HG03095 (cell line): ENCODE results near the gene HCCS.

ENCODE experiments used
- ATAC-seq: cut with Tn5 transposase; IDR thresholded peaks from one replicate; pipeline ENCODE4 v1.9.1; 2021; ENCODE audit warnings: moderate library complexity; ENCODE audit not compliant: unreplicated experiment

Gene HCCS

DNA sequence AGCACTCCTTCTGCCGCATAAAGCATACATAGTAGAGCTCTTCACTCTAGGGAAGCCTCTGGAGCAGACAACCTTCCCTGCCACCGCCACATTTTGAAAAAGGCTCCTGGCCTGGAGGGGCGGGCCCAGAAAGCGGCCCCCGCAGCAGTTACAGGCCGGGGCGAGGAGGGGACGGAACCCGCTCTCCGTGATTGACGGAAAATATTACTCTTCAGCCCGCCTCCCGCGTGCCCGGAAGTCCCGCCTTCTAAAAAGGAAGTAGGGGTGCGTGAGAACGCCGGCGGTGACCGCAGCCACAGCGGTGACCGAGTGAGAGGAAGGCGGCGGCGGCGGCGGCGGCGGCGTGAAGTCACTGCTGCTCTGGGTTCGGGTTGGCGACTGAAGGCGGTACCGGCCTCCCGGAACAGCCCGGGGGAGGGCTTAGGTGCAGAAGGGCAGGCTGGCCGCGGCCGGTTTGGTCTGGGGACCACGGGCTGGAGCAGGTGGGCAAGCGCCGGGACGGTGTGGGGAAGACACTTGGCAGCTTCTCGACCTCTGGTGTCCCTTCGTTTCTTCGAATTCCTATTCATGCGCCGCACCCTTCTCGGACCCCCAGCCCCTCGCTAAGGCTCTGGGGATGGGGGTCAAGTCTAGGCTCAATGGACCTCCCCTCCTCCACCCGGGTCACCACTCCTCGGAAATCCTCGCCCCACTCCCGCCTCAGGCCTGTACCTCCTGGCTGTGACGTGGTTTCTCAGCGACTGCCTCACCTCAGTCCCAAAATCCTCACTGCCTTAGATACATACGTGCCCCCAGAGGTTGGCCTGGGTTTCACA, at the start of gene HCCS:
TSS of gene HCCS (plus strand) at position 296 of the 815 bp plus-strand sequence. CDS start 729 bp downstream, outside the sequence.
- ATAC-seq, result peak; percentile 95

DNA sequence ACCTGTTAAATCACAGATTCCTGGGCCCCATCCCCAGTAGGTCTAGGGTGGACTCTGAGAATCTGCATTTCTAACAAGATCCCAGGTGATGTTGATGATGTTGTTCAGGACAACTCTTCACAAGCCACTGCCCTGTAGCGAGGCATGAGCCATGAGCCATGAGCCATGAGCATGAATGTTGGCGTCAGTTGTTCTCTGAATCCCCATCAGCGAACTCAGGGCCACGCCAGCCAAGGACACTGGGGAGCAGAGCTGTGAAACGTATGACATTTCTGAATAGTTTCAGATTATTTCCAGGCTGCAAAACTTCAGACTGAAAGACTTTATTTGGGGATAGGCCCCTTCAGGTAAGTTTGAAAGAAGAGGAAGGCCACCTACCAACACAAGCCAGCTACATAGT, 46.9 kb upstream of the HCCS start:
- no peak for ATAC-seq

DNA sequence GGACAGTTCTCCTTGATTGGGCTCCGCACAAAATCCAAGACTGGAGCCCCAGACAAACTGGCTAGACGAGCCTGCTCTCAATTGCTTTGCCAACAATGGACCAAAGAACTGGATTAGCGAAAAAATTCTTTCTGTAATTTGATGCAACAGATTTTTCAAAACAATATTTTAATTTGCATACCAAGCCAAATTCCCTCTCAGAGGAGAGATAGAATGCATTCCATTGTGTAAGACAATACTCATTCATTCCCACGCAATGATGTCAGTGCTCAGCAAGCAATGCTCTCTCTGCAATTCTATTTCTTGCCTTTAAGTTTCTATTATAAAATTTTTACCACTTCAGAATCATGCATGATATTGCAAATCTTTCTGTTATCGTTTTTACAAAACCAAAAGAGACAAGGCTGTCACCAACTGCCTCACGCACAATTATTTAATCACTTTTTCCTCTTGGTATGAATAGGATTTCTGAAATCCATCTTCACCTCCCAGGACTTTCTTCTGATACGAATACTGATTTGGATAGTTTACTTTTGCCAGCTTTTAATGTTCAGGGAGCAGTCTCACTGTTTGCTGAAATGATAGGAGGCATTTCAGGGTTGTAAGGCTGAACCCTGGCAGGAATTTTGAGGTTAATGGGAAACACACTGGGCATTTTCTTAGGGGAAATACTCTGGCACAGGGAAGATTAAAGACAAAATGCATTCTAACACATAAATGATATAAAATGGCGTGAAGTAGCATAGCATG, 46.1 kb upstream of the HCCS start:
- ATAC-seq, result no peak

DNA sequence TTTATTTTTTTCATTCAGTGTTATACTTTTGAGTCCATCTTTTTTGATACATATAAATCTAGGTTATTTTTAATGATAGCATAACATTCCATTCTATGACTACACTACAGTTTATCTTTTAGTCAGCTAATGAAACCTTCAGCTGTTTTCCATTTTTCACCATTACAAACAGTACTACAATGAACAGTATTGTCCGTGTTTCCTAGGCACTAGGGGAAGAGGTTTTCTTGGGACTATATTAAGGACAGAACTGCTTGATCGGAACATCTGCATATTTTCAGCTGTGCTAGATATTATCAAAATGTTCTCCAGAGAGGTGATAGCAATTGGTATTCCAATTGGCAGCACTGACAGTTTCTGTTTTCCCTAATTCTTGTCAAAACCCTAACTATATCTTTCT, 44.3 kb upstream of the HCCS start:
- no peak for ATAC-seq

DNA sequence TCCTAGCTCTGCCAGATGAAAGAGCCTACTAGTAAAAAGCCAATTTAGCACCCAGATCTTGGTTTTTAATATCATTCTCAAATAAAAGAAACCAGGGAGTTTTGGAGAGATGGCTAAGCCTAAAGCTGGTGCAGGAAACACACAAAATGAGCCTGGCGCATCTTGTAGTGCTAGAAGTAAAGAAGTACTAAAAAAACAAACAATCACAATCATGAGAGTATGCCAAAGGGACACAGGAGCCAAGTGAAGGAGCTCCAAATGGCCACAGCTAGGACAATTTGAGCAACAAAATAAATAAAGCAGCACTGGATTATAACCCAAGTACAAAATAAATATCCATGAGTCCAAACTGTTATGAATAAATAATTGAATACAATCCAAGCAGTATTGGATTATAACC, 37.8 kb upstream of the HCCS start:
- no peak for ATAC-seq

DNA sequence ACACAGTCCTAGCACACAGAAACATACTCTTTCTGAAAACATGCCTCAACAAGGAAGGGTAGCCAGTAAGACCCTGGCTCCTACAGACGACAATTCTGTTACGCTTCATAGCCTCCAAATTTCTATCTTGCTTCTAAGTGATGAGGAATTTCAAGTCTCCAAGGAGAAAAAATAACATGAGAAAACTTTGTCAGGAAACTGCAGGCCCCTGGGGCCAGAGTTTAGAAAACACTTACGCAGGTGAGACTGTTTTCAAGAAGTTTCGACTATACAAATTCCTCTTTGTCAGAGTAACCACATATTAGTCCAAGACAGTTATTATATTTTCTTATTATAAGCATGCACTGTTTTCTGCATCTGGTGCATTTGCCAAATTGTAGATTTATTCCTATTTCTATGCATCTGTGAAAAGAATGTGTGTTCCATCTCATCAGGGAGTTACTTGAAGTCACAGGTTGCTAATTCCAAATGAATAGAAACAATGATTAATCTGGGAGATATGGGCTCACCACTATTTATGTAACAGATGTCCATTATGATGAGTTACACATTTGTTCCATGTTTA, 30.3 kb upstream of the HCCS start:
- ATAC-seq, result no peak

DNA sequence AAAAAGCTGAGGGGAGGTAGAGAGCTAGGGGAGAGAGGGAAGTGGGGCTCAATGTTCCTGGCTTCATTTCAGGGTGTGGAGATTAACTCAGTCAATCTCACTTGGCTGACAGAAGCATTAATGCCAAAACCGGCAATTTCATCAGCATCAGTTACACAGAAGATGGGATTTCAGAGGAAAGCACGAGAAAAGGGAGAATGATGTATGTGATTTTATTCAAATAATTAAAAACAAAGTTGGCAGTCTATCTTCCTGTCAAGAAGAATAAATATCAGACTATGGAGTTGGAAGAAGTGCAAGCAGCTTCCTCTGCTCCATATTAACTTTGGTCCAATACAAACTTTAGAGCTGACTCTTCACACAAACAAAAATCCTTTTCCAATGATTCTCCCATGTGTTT, 29.6 kb upstream of the HCCS start:
- no peak for ATAC-seq

DNA sequence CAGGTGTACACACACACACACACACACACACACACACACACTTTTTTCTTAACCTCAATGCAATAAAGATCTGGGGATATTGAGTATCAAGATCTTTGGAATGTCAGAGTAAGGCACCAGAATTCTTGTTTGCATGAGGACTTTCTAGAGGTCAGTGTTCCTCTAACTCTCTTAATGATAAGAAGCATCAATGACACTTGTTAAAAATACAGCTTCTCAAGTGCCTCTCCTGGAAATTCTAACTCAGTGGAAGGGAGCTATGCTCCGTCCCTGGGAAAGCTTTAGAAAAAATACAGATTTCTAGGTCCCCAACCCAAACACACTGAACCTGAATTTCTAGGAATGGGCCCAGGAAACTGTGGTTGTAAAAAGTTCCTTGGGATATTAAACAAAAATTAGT, 25.8 kb upstream of the HCCS start:
- no peak for ATAC-seq

DNA sequence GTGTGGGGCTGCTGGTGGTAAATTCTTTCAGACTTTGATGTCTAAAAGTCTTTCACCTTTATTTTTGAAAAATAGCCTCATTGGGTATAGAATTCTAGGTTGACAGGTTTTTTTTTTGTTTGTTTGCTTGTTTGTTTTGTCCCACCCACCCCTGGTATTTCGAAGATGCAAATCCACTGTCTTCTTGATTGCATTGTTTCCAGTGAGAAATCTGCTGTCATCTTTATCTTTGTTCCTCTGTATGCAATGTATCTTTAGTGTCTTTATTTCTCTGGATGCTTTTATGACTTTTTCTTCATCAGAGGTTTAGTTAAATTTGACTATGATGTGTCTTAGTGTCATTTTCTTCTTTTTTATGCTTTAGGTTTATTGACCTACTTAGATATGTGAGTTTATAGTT, 21.3 kb upstream of the HCCS start:
- ATAC-seq, result no peak

DNA sequence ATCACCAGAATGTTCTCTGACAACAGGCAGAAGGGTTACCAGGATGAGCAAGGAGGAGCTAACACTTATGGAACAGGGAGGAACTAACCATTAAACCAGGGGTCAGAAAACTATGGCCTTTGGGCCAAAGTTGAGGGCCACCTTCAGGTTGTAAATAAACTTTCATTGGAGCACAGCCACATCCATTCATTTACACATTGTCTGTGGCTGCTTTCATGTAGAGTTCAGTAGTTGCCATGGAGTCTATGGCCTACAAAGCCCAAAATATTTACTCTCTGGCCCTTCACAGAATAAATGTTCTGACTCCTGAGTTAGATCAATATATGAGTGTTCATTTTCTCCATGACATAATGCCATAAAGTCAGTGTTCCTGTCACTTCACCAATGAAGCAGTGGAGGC, 13.2 kb upstream of the HCCS start:
- ATAC-seq, result no peak

DNA sequence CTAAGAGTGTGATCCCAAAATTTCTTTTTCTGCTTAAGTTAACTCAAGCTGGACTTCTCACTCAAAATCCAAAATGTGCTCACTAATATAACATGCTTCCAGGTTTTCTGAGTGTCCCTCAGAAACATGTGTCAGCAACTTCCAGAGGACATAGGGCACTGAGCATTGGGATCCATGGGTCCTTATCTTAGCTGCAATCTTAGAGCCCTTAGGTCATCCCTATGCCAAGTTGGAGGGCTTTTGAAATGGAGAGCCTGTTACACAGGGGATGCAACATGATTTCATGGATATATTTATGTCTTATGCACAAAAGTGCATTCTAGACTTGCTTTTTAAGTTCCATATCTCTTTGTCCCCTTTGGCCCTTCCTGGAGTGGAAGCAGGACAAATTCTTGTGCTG, 11.7 kb upstream of the HCCS start:
- ATAC-seq, result no peak

DNA sequence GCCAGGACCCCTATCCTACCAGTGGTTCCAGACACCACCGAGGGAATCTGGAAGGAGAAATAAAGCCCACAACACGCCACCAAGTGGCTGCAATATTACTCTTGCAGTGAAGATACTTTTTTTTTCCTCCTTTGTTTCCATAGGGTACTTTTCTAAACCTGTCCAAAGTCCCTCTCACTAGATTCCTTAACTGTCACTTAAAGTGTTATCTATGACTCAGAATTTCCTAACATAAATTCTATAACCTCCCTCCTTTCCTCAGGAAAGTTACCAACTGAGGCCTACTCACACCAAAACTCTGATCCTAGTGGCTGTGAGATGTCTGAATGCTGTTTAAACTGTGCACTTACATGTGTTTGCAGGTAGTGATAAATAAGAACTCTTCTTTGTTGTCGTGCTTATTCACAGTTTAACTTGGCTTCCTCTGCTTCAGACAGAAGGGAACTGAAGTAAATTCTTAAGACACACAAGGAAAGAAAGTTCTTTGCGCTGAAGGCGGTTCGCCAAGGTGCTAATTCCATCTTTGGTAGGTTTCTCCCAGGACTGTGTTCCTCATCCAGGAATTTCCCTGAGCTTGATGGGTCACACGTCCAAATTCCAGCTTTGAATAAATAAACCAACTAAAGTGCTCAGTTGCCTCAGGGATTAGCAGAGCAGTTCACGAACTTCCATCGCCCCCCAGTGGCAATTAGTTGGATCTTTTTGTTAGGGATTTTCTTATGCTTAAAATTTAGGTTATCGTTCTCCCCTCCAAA, 10.7 kb upstream of the HCCS start:
- no peak for ATAC-seq

DNA sequence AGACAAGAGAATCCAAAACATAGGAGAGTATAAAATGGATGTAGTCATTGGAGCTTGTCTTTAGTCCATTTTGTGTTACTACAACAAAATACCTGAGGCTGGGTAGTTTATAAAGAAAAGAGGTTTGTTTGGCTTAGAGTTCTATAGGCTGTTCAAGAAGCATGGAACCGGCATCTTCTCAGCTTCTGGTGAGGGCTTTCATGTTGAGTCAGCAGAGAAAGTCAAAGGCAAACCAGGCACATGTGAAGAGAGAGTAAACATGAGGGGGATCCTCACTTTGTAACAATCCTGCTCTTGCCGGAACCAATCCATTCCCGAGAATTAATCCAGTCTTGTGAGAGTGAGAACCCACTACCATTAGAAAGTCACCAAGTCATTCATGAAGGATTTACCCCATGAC, 8.1 kb upstream of the HCCS start:
- ATAC-seq, result no peak

DNA sequence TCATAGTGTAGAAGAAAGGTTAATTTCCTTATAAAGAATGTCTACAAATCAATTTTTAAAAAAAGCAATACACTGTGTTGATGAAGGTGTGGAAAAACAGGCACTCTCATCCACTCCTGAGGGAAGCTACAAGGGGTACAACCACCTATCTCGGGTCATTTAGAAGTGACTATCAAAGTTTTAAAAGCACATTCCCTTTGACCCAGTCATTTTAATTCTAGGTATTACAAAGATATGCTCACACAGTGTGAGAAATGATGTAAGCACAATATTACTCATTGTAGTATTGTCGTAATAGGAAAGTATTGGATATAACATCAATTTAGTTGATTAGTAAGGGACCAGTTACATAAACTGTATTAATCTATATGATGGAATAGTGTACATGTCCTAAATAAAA, 7.4 kb upstream of the HCCS start:
- no peak for ATAC-seq

DNA sequence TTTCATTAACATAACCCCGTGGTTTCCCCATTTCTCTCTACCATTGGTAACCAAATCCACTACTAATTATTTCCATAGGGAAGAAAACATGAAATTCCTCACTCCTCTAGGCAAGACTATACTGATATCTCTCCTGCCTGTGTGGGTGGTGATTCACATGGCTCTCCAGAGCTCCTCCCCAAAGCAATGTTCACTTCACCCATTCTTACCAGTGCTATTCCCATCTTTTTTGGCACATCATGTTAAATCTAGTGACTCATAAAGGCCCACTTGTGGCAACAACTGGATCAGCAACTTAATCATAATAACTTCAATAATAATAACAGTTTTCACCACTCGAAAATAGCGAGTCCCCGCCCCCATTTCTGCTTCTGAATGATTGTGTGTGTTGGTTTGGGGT, 6.1 kb upstream of the HCCS start:
- no peak for ATAC-seq

DNA sequence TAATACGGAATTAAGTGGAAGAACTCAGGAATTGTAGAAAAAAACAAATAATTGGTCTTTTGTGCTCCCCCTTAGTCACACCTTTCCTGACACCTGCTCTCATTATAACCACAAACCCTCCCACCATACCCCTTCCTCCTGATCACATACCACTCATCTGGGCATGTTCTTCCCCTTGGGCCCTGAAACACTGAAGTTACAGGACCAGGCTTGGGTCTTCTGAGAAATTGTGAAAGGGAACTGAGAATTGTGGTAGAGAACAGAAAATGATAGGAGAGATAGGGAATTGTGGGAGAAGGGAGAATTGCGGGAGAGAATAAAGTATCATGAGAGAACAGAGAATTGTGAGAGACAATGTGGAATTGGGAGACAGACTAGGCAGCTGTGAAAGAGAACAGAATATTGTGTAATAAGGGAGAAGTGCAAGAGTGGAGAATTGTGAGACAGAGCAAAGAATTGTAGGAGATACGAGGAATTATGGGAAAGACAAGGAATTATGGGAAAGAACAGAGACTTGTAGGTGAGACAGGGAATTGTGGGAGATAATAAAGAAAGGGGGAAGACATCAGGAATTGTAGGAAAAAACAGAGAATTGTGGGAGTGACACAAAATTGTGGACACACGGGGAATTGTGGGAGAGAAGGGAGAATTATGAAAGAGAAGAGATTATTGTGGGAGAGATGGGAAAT, 2.7 kb upstream of the HCCS start:
- no peak for ATAC-seq

DNA sequence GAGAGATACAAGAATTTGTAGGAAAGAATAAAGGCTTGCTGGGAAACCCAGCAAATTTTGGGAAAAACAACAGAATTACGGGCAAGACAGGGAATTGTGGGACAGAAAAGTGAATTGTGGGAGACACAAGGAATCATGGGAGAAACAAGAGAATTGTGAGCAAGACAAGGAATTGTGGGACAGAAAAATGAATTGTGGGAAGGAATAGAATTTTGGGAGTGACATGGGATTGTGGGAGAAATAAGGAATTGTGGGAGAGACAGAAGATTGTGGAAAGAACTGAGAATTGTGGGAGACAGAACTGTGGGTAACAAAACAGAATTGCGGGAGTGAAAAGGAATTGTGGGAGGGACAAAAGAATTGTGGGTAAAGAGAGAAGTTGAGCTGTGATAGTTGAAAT, 1.2 kb upstream of the HCCS start:
- ATAC-seq, result no peak

DNA sequence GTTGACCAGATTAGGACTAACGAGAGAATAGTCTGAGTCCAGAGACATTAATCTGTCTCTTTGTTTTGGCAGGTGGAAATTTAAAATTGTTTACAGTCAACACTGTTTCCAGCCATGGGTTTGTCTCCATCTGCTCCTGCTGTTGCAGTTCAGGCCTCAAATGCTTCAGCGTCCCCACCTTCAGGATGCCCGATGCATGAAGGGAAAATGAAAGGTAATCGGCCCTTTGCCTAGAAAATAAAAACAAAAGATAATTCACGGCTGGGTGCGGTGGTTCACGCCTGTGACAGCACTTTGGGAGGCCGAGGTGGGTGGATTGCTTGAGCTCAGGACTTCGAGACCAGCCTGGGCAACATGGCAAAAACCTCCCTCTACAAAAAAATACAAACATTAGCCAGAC, 815 bp downstream of the HCCS start:
- no peak for ATAC-seq

DNA sequence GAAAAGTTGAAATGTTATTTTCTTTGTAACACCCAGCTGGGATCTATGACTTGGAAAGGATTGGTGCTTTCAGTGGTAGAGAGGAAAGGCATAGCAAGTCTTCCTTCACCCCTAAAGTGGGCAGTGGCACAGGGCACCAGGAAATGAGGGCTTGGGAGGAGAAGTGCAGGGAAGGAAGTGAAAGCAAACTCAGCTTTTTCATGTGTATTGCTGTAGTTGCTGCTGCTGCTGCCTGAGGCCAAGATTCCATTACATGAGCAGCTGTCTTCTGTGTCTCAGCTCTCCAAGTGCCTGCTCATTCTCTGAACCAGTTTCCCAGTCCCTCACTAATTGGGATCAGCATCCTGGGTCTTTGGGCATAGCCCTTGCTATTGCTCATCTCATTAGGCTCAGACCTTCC, 2.6 kb downstream of the HCCS start:
- ATAC-seq, result no peak

DNA sequence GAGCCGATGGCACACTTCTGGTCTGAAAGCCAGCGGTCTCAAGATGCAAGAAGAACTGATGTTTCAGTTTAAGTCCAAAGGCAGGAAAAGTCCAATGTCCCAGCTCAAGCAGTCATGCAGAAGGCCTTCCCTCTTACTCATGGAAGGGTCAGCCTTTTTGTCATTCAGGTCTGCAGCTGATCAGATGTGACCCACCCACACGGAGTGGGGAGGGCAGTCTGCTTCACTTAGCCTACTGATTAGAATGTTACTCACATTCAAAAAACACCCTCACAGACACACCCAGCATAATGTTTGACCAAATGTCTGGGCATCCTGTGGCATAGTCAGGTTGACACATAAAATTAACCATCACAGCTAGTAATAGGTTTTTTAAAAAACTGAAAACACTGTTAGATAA, 6.6 kb downstream of the HCCS start:
- ATAC-seq, result no peak
